Activated T-helper 9 cell treated with anti-CD3 and anti-CD28 coated beads, Interleukin-2, amount 50 U/mL, for 16 hours (primary cell): ENCODE measurements around the gene SHISA2.
A peak's percentile ranks its signal among the peaks of the same experiment; 100 is the strongest.

ENCODE experiments used
- DNase-seq: peaks from one replicate; pipeline ENCODE4 v3.0.0-alpha.2; 2020; ENCODE audit warnings: low read depth

Gene SHISA2

GRCh38 chr13:26017932-26018665 is 33.7 kb downstream of the SHISA2 start:
- no peak for DNase-seq

GRCh38 chr13:26017196-26017921 is 34.5 kb downstream of the SHISA2 start:
- no peak for DNase-seq

- no peak for DNase-seq
Observed at GRCh38 chr13:26016189-26016588, 35.6 kb downstream of the SHISA2 start.

- DNase-seq: no peak
Observed at GRCh38 chr13:26015271-26016125, 36.3 kb downstream of the SHISA2 start.

- no peak for DNase-seq
Observed at GRCh38 chr13:26012995-26013394, 38.8 kb downstream of the SHISA2 start.

GRCh38 chr13:26011996-26012821 is 39.6 kb downstream of the SHISA2 start:
- peak; percentile 23 for DNase-seq

GRCh38 chr13:26011208-26011573 is 40.6 kb downstream of the SHISA2 start:
- DNase-seq: no peak

- DNase-seq: no peak
Observed at GRCh38 chr13:26010487-26011207, 41.2 kb downstream of the SHISA2 start.

GRCh38 chr13:26007261-26008125 is 44.3 kb downstream of the SHISA2 start:
- DNase-seq: no peak
